Stimulated activated CD4-positive, alpha-beta T cell treated with anti-CD3 and anti-CD28 coated beads, Interleukin-1b, Interleukin-23, amount 100 ng/mL, for 4 hours (primary cell): ENCODE results near the gene CROCC2.

ENCODE experiments used
- DNase-seq, 2 donors: peaks; one replicate each; pipeline ENCODE4 v3.0.0-alpha.2; 2020; ENCODE audit warnings: low read depth in 2 of 2

CROCC2 gene

DNA sequence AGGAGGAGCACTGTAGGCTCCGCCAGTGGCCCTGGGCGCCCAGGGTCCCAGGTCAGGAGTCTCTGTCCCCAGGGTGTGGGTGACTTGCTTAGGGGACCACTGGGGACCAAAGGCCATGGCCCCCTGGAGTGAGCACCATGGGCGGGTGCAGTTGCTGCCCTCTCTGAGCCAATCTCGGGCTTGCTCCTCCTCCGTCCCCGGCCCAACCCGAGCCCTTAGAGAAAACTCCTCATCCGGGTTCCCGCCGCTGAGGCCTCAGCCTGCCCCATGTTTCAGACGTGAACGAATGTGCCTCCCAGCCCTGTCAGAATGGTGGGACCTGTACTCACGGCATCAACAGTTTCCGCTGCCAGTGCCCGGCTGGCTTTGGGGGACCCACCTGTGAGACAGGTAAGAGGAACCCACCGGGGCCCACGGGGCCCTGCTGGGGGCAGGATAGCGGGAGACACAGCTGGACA lies 130.9 kb downstream of the CROCC2 start:
- DNase-seq: peak in 1 of 2 donors; percentile 7

DNA sequence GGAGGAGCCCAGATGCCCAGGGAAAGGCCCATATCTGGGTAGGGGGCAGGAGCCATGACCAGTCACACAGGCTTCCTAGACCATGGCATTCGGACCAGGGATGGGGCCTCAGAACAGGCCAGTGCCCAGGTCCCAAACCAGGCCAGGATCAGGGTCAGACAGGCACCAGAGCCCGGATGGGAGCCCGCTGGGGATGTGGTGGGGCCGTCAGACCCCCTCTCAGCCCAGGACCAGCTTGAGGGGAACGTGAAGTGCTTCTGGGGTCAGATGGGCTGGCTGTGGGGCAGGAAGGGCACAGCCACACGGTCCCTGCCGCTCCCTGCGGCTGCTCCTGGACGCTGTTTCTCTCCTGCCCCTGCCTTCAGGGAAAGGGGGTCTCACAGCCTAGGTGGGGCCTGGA lies 131.4 kb downstream of the CROCC2 start:
- DNase-seq: no peak

DNA sequence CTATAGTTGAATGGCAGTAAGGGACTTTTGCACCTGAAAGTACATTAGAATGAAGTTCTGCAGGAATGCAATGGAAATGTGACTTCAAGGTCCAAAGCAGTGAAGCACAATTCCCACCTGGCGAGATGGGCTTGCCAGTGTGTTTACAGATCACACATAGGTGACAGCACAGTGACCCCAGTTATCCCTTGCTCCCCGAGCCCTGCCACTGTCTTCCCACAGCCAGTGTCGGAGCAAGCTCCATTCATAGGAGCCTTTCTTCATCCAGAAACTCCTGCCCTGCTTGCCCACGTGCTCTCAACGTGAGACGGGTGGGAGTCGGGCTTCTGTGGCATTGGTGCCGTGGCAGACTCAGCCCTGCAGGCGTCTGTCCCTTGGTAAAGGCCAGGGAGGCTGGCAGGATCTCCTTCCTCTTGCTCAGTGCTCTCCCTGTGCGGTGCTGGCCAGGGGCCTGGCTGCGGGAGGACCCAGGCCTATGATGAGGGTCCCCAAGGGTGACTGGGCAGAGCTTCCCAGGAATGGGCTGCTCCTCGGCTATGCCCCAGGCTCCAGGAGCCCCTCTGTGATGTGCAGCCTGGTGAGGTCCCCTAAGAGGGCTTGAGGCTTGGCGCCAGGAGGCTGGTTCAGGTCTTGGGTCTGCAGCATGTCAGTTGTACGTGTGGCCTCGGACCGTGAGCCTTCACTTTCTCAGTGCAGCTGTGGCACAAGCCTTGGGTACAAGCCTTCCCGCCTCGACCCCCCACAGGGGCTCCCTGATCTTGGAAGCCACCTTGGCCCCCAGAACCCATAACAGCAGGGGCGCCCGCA lies 132.4 kb downstream of the CROCC2 start:
- DNase-seq: no peak

DNA sequence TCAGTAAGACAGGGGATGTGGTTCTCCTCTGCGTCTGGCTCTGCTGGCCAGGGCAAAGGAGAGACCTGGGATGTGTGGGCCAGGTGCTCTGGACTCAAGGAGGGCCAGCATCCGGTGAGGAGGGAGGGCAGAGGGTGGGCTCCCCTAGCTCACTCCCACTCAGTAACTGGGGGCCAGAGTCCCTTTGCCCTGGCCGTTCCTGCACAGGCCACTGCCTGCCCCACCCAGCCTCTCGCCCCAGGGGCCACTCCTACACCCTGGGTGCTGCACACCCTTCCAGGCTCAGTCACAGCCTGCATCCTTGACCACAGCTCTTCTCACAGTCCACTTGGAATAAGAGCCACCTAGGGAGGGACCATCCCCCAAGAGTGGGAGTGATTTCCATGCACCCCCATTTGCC lies 133.3 kb downstream of the CROCC2 start:
- DNase-seq: no peak

DNA sequence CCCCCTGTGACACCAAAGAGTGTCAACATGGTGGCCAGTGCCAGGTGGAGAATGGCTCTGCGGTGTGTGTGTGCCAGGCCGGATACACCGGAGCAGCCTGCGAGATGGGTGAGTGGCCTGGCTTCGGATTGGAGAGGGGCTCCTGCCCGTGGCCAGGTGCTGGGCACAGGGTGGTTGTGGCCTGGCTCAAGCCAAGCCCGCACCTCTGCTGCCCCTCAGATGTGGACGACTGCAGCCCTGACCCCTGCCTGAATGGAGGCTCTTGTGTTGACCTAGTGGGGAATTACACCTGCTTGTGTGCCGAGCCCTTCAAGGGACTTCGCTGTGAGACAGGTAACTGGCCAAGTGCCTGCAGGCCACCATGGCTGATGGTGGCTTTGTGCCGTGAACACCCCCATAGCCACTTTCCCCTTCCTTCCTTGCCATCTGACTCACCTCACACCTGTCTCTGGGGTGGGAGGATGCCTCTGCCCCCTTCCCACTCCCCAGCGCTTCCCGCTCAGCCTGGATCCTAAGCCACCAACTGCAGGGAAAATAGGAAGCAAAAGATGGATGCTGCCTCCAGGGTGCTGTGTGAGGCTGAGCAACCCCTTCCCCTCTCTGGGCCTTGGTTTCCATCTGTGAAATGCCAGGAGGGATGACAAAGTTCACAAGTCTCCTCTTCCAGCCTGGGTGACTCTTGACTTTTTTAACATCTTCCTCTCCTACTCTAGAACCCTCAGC lies 134.1 kb downstream of the CROCC2 start:
- no peak for DNase-seq

DNA sequence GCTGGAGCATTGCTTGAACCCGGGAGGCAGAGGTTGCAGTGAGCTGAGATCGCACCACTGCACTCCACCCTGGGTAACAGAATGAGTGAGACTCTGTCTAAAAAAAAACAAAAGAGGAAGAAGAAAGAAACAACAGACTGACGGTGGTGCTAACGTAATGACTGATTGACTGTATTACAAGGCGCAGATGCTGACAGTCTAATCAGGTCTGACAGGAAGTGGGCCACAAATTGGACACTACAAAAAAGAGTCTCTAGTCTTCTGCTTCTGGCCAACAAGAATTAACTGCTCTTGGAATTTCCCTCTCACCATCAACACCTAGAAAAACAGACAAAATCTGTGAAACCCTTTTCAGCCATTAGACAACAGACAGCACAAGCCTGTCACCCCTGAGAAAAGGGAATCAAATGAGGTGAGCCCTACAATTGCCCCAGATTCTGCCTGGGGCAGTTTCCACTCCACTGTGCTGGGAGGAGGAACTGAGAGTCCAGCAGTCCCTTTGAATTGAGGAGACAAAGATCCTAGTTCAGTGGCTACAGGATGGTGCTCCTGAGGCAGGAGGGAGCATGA lies 135.5 kb downstream of the CROCC2 start:
- no peak for DNase-seq
